ENCODE data around the gene BACE2. TPM values are rescaled to one million over a fixed set of nuclear protein-coding genes. Genes with fewer than 3 reads are reported as not detected.

BACE2 gene
- total and polyA plus RNA-seq, 2 of the 13 experiments (the other 11 are each of a cell fraction or from before 2014, with no cell fraction given) = 0.07 to 0.11 TPM

GRCh38 chr21:41196993-41197392, 29.0 kb downstream of the BACE2 start:
- DNase-seq (ENCODE audit: low spot score) = no peak
- Histone ChIP-seq H4K20me1 (ENCODE audit: insufficient read depth, low read length) (no peaks in the 10 kb centered on the region), H3K4me2 (ENCODE audit: low read depth, low read length) (no peak overlapping the region), H3K27ac (ENCODE audit: extremely low read length, insufficient read depth, low read length) (no peak overlapping the region), H3K4me1 (ENCODE audit: insufficient read depth, low read length) (no peaks in the 10 kb centered on the region), H3K79me2 (ENCODE audit: insufficient read depth, low read length) (no peaks in the 10 kb centered on the region), H3K36me3 (replicated peaks in 1 of 2; ENCODE audit: control insufficient read depth in 1 of 2, insufficient read depth in 2 of 2, low read length in 2 of 2) (no peaks in the 10 kb centered on the region), H3K9ac (ENCODE audit: insufficient read depth, low read depth, low read length) (no peak overlapping the region), H3K4me3 (replicated peaks in 1 of 3; ENCODE audit: insufficient read depth in 1 of 3, low read depth in 2 of 3, low read length in 3 of 3) (no peak overlapping the region), H2AFZ (ENCODE audit: low read length) (no peak overlapping the region), H3K27me3 (ENCODE audit: control insufficient read depth in 1 of 2, insufficient read depth in 2 of 2, low read length in 2 of 2) (peaks cover 1 to 14% of the 10 kb centered on the region in 2 experiments; a peak in 4 of 5 replicates), H3K9me3 (ENCODE audit: low read length) (no peaks in the 10 kb centered on the region)
- TF ChIP-seq ZNF207 (IDR thresholded peaks at IDR 0.05; ENCODE audit: borderline replicate concordance) = no peak
- TF ChIP-seq, protein P1, sequence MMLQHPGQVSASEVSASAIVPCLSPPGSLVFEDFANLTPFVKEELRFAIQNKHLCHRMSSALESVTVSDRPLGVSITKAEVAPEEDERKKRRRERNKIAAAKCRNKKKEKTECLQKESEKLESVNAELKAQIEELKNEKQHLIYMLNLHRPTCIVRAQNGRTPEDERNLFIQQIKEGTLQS (CRISPR knock-in tag; IDR thresholded peaks at IDR 0.05) = no peak
- TF ChIP-seq, protein P2, sequence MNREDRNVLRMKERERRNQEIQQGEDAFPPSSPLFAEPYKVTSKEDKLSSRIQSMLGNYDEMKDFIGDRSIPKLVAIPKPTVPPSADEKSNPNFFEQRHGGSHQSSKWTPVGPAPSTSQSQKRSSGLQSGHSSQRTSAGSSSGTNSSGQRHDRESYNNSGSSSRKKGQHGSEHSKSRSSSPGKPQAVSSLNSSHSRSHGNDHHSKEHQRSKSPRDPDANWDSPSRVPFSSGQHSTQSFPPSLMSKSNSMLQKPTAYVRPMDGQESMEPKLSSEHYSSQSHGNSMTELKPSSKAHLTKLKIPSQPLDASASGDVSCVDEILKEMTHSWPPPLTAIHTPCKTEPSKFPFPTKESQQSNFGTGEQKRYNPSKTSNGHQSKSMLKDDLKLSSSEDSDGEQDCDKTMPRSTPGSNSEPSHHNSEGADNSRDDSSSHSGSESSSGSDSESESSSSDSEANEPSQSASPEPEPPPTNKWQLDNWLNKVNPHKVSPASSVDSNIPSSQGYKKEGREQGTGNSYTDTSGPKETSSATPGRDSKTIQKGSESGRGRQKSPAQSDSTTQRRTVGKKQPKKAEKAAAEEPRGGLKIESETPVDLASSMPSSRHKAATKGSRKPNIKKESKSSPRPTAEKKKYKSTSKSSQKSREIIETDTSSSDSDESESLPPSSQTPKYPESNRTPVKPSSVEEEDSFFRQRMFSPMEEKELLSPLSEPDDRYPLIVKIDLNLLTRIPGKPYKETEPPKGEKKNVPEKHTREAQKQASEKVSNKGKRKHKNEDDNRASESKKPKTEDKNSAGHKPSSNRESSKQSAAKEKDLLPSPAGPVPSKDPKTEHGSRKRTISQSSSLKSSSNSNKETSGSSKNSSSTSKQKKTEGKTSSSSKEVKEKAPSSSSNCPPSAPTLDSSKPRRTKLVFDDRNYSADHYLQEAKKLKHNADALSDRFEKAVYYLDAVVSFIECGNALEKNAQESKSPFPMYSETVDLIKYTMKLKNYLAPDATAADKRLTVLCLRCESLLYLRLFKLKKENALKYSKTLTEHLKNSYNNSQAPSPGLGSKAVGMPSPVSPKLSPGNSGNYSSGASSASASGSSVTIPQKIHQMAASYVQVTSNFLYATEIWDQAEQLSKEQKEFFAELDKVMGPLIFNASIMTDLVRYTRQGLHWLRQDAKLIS (CRISPR knock-in tag; IDR thresholded peaks at IDR 0.05) = no peak
- TF ChIP-seq, protein P3, sequence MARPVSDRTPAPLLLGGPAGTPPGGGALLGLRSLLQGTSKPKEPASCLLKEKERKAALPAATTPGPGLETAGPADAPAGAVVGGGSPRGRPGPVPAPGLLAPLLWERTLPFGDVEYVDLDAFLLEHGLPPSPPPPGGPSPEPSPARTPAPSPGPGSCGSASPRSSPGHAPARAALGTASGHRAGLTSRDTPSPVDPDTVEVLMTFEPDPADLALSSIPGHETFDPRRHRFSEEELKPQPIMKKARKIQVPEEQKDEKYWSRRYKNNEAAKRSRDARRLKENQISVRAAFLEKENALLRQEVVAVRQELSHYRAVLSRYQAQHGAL (CRISPR knock-in tag; IDR thresholded peaks at IDR 0.05; ENCODE audit: not compliant biosample characterization) = no peak
- TF ChIP-seq WIZ (CRISPR knock-in tag; IDR thresholded peaks at IDR 0.05) = no peak
- no peak for TF ChIP-seq ZBED4 (CRISPR knock-in tag; IDR thresholded peaks at IDR 0.05; ENCODE audit: borderline replicate concordance)
- TF ChIP-seq STAG1 (CRISPR knock-in tag; IDR thresholded peaks at IDR 0.05) = no peak
- no peak for TF ChIP-seq ZNF547 (CRISPR knock-in tag; IDR thresholded peaks at IDR 0.05)
- ATAC-seq = no peak
- ChIA-PET POLR2A (no interaction called here), CTCF (ENCODE audit: low intra/inter-chr PET ratio, low total read pairs) (no interaction called here)
- BruUV-seq (replicated peaks) = no TSS peak
- in situ Hi-C loops (cut with HindIII; ENCODE audit: extremely low pct_ligation_motif_present, low pct_unique_long_range_greater_than_20kb) (no loop called here), intact Hi-C loops (cut with micrococcal nuclease; ENCODE audit: unreplicated experiment) (no loop called here)
- FAIRE-seq = no peak
- WGBS (ENCODE audit: low lambda C conversion rate) = 4% methylated on average over 5 of the region's 5 CpGs
